ENCODE measurements around the gene ZNF436.
A peak's percentile ranks its signal among the peaks of the same experiment; 100 is the strongest.

ZNF436 gene

GRCh38 chr1:23369335-23370013, at the start of gene ZNF436:
Gene ZNF436, minus strand, starts transcription at chr1:23369836. Its CDS starts 1,831 bp downstream, at chr1:23368005.
- Mint-ChIP-seq H3K27me3 (peaks cover 2% of the 10 kb centered on the region), H3K4me3 (peak within 1 kb of the TSS; percentile 93), H3K4me1 (peaks cover 36% of the 10 kb centered on the region), H3K27ac (peak within 1 kb of the TSS; percentile 99), H3K9me3 (peaks cover 7% of the 10 kb centered on the region), H3K36me3 (ENCODE audit: low read depth) (peaks cover 25% of the 10 kb centered on the region)
- DNase-seq (peak; percentile 44), ATAC-seq (no peak)

DNA sequence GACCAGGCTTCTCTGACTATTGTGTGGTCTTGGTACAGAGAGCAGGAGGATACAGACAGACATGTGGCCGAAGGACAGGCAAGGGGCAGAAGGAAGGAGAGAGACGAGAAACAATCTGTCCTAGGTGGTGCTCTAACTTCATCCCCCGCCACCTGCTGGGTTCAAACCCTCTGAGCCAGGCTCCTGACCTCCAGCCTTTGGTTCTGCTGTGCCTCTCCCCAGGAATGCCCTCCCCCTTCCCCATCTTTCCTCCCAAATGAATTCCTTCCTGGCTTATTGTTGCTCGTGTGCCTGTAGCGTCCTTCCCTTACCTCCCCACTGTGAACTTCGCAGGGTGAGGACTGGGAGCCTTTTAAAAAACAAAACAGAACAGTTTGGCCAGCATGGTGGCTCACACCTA, 49.5 kb upstream of the ZNF436 start:
- H3K4me3 Mint-ChIP-seq = no peak overlapping the region
- DNase-seq (no peak), ATAC-seq (no peak)
- H3K4me1 Mint-ChIP-seq = peaks cover 18% of the 10 kb centered on the region
- peaks cover 8% of the 10 kb centered on the region for H3K27me3 Mint-ChIP-seq
- no peaks in the 10 kb centered on the region for H3K36me3 Mint-ChIP-seq (ENCODE audit: low read depth)
- H3K27ac Mint-ChIP-seq = no peak overlapping the region
- H3K9me3 Mint-ChIP-seq = no peaks in the 10 kb centered on the region

GRCh38 chr1:23417570-23417969, 47.9 kb upstream of the ZNF436 start:
- no peaks in the 10 kb centered on the region for H3K9me3 Mint-ChIP-seq
- H3K27me3 Mint-ChIP-seq = no peaks in the 10 kb centered on the region
- no peak for ATAC-seq
- H3K36me3 Mint-ChIP-seq (ENCODE audit: low read depth) = no peaks in the 10 kb centered on the region
- H3K27ac Mint-ChIP-seq = no peak overlapping the region
- peaks cover 4% of the 10 kb centered on the region for H3K4me1 Mint-ChIP-seq
- H3K4me3 Mint-ChIP-seq = no peak overlapping the region
- DNase-seq = no peak

DNA sequence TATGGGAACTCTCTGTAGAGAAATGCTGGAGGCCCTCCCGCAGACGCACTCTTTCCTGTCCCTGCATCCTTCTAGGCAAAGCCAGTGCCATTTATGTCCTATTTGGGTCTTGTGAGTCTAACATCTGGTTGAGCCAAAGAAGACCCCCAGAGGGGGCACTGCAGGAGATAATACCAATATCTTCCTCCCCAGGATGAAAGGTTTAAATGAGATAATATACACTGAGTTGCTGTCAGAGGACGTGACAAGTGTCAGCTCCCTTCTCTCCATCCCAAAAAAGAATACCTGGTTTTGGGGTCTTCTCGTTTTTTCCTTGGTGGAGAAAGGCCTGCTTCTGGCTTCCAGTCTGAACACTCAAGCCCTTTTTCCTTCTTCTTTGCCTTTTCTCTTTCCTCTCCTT, 47.3 kb upstream of the ZNF436 start:
- Mint-ChIP-seq H3K27me3 (no peaks in the 10 kb centered on the region), H3K27ac (no peak overlapping the region), H3K36me3 (ENCODE audit: low read depth) (no peaks in the 10 kb centered on the region), H3K4me3 (no peak overlapping the region), H3K4me1 (no peaks in the 10 kb centered on the region), H3K9me3 (no peaks in the 10 kb centered on the region)
- ATAC-seq (no peak), DNase-seq (no peak)

DNA sequence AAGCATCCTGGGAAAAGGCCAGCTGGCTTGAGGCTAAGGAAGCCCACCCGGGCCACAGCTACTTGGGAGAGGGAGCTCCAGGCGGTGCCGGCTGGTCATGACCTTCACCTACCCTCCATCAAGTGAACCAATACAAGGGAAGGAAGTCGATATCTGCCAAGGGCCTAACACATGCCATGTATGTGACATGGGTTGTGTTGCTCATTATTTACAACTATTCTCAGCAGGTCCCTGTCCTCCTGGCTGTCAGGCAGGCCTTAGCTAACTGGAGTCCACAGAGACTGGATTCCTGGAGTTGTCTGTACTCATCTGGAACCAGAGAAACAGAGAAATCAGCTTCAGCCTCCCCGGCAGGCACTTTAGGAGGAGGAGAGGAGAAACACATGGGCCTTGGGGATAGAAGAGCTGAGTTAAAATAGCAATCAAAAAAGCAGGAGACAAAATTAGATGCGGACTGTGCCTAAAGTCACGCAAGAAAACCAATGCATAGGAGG, 39.2 kb upstream of the ZNF436 start:
- DNase-seq (no peak), ATAC-seq (no peak)
- H3K9me3 Mint-ChIP-seq = no peaks in the 10 kb centered on the region
- H3K36me3 Mint-ChIP-seq (ENCODE audit: low read depth) = no peaks in the 10 kb centered on the region
- no peaks in the 10 kb centered on the region for H3K27me3 Mint-ChIP-seq
- H3K4me3 Mint-ChIP-seq = no peak overlapping the region
- H3K27ac Mint-ChIP-seq = no peak overlapping the region
- peaks cover 5% of the 10 kb centered on the region for H3K4me1 Mint-ChIP-seq

GRCh38 chr1:23407016-23407630, 37.5 kb upstream of the ZNF436 start:
- ATAC-seq (no peak), DNase-seq (no peak)
- Mint-ChIP-seq H3K4me3 (no peak overlapping the region), H3K36me3 (ENCODE audit: low read depth) (no peaks in the 10 kb centered on the region), H3K4me1 (peaks cover 7% of the 10 kb centered on the region), H3K27me3 (no peaks in the 10 kb centered on the region), H3K27ac (no peak overlapping the region), H3K9me3 (no peaks in the 10 kb centered on the region)

DNA sequence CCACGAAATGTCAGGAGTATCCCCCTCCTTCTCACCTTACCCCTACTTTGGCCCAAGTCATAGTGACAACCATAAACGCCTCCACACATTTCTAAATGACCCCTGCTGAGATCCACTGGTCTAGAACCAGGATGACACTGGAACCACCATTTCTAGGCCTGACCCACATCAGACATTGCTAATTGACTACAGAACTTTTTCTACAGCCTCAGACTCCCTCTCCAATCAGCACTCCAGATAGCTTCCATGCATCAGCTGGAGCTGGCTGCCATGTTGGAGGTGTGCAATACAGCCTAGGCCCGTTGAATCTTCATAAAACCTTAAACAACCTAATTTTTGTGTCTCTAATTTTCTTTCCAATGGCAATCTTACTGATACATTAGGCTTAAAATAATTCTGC, 36.3 kb upstream of the ZNF436 start:
- Mint-ChIP-seq H3K4me3 (no peak overlapping the region), H3K27ac (no peak overlapping the region)

DNA sequence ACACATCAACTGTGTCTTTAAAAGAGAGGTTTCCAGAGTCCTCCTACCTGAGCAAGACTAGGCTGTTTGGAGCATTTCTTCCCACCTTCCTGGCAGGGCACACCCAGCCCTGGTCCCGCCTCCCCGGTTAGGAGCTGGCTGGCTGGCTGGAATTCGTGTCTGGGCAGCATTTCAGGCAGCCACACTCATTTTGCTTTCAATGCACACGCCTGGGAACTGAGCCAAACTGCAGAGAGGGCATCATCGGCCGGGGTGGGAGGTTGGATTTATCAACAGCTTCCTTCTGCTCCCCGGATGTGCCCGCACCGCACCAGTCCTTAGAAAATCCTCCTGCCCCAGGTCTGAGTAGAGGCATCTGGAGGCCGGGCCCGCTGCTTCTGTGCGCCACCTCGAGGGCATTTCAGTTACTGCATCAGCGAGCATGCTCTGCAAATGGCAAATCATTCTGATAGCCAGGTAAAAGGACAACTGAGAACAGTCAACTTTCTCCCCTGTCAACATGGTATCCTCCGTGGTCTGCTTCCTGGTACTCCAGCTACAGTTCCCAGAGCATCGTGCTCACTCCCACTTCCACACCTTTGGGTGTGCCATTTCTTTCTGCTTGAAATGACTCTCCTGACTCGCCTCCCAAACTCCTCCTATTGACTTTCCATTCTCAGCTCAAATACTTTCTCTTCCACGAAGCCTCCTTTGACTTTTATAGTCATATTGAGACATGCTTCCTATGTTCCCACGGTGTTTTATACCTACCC, 34.3 kb upstream of the ZNF436 start:
- Mint-ChIP-seq H3K4me3 (no peak overlapping the region), H3K4me1 (peaks cover 7% of the 10 kb centered on the region), H3K27me3 (no peaks in the 10 kb centered on the region), H3K36me3 (ENCODE audit: low read depth) (no peaks in the 10 kb centered on the region), H3K9me3 (no peaks in the 10 kb centered on the region), H3K27ac (no peak overlapping the region)
- DNase-seq (peak; percentile 92), ATAC-seq (peak; percentile 94)

More for the DNA sequence above, 36.3 kb upstream of the ZNF436 start:
- ATAC-seq (no peak), DNase-seq (no peak)
- Mint-ChIP-seq H3K9me3 (no peaks in the 10 kb centered on the region), H3K4me1 (peaks cover 7% of the 10 kb centered on the region), H3K36me3 (ENCODE audit: low read depth) (no peaks in the 10 kb centered on the region), H3K27me3 (no peaks in the 10 kb centered on the region)

GRCh38 chr1:23403355-23403734, 33.7 kb upstream of the ZNF436 start:
- H3K36me3 Mint-ChIP-seq (ENCODE audit: low read depth) = no peaks in the 10 kb centered on the region

GRCh38 chr1:23403038-23403336, 33.4 kb upstream of the ZNF436 start:
- H3K27ac Mint-ChIP-seq = no peak overlapping the region
- H3K9me3 Mint-ChIP-seq = no peaks in the 10 kb centered on the region
- peaks cover 7% of the 10 kb centered on the region for H3K4me1 Mint-ChIP-seq
- H3K36me3 Mint-ChIP-seq (ENCODE audit: low read depth) = no peaks in the 10 kb centered on the region
- no peak for DNase-seq
- no peak overlapping the region for H3K4me3 Mint-ChIP-seq
- no peak for ATAC-seq
- H3K27me3 Mint-ChIP-seq = no peaks in the 10 kb centered on the region

More at GRCh38 chr1:23403355-23403734, 33.7 kb upstream of the ZNF436 start:
- Mint-ChIP-seq H3K27ac (no peak overlapping the region), H3K4me3 (no peak overlapping the region), H3K27me3 (no peaks in the 10 kb centered on the region), H3K4me1 (peaks cover 7% of the 10 kb centered on the region), H3K9me3 (no peaks in the 10 kb centered on the region)
- DNase-seq = no peak
- no peak for ATAC-seq

- Mint-ChIP-seq H3K36me3 (ENCODE audit: low read depth) (no peaks in the 10 kb centered on the region), H3K27ac (no peak overlapping the region), H3K4me3 (no peak overlapping the region), H3K27me3 (no peaks in the 10 kb centered on the region), H3K9me3 (no peaks in the 10 kb centered on the region), H3K4me1 (peaks cover 7% of the 10 kb centered on the region)
- DNase-seq = no peak
- ATAC-seq = no peak
Observed at GRCh38 chr1:23402286-23403037, 32.8 kb upstream of the ZNF436 start.

GRCh38 chr1:23401313-23401712, 31.7 kb upstream of the ZNF436 start:
- peaks cover 7% of the 10 kb centered on the region for H3K4me1 Mint-ChIP-seq
- H3K27ac Mint-ChIP-seq = no peak overlapping the region
- H3K9me3 Mint-ChIP-seq = no peaks in the 10 kb centered on the region
- H3K4me3 Mint-ChIP-seq = no peak overlapping the region
- no peaks in the 10 kb centered on the region for H3K36me3 Mint-ChIP-seq (ENCODE audit: low read depth)
- H3K27me3 Mint-ChIP-seq = no peaks in the 10 kb centered on the region
- DNase-seq = no peak
- no peak for ATAC-seq

GRCh38 chr1:23400324-23401114, 30.9 kb upstream of the ZNF436 start:
- H3K27ac Mint-ChIP-seq = no peak overlapping the region
- peaks cover 2% of the 10 kb centered on the region for H3K36me3 Mint-ChIP-seq (ENCODE audit: low read depth)
- no peak for ATAC-seq
- no peaks in the 10 kb centered on the region for H3K27me3 Mint-ChIP-seq
- H3K9me3 Mint-ChIP-seq = no peaks in the 10 kb centered on the region
- H3K4me1 Mint-ChIP-seq = peaks cover 11% of the 10 kb centered on the region
- H3K4me3 Mint-ChIP-seq = no peak overlapping the region
- DNase-seq = no peak

GRCh38 chr1:23399229-23399628, 29.6 kb upstream of the ZNF436 start:
- H3K4me3 Mint-ChIP-seq = no peak overlapping the region
- H3K4me1 Mint-ChIP-seq = peaks cover 8% of the 10 kb centered on the region
- no peak overlapping the region for H3K27ac Mint-ChIP-seq
- ATAC-seq = no peak
- no peaks in the 10 kb centered on the region for H3K27me3 Mint-ChIP-seq
- no peak for DNase-seq
- H3K9me3 Mint-ChIP-seq = no peaks in the 10 kb centered on the region
- peaks cover 2% of the 10 kb centered on the region for H3K36me3 Mint-ChIP-seq (ENCODE audit: low read depth)
